HEK293 (cell line): ENCODE data around the gene RETREG2.
A peak's percentile ranks its signal among the peaks of the same experiment; 100 is the strongest.

Experiments
- CTCF ChIA-PET: fragments of 350-600 bp; formaldehyde crosslinking; extraction: SDS; loops from one replicate; lab custom pipeline; 2021; ENCODE audit warnings: antibody characterized with exemption; lab: Yijun Ruan, JAX
- POLR2A ChIA-PET: fragments of 300-600 bp; formaldehyde crosslinking; extraction: SDS; loops from one replicate; lab custom pipeline; 2020; ENCODE audit warnings: antibody characterized with exemption, inconsistent platforms; lab: Yijun Ruan, JAX
- H3K27ac ChIP-seq: fragments of 200-500 bp; sonication (Bioruptor generic); 2 replicates; pipeline ENCODE4 v1.5.1; 2014; ENCODE audit warnings: low read depth, low read length, control low read depth, inconsistent platforms; ENCODE audit errors: extremely low read depth
- H3K36me3 ChIP-seq, 2 experiments: fragments of 200-500 bp in 1 of 2; sonication (Bioruptor generic) in 1 of 2; 1 replicate in 1 of 2; 2 replicates in 1 of 2; pipeline ENCODE4 v1.5.1; 2014 to 2017; ENCODE audit warnings: inconsistent platforms in 2 of 2, low read length in 2 of 2; ENCODE audit not compliant: control insufficient read depth in 2 of 2, insufficient read depth in 1 of 2
- H3K4me1 ChIP-seq: fragments of 200-500 bp; sonication (Bioruptor generic); 2 replicates; pipeline ENCODE4 v1.5.1; 2014; ENCODE audit warnings: mild to moderate bottlenecking, low read length, inconsistent platforms; ENCODE audit not compliant: control insufficient read depth, insufficient read depth
- H3K4me3 ChIP-seq: 2 replicates; pipeline ENCODE4 v1.5.1; 2011; ENCODE audit warnings: low read depth, mild to moderate bottlenecking, control low read depth, low read length, moderate library complexity
- H3K9me3 ChIP-seq: fragments of 200-500 bp; sonication (Bioruptor generic); 2 replicates; pipeline ENCODE4 v1.5.1; 2014; ENCODE audit warnings: low read depth, low read length, inconsistent platforms; ENCODE audit not compliant: control insufficient read depth, insufficient read depth
- BCL11A ChIP-seq: fragments of 450-650 bp; formaldehyde crosslinking; IDR thresholded peaks from 2 replicates; pipeline ENCODE4 v1.5.1; 2016; ENCODE audit warnings: low read depth, missing biosample characterization, missing genetic modification characterization
- IKZF3 ChIP-seq: fragments of 450-650 bp; IDR thresholded peaks from 2 replicates; pipeline ENCODE4 v1.5.0; 2018; ENCODE audit warnings: missing biosample characterization, mild to moderate bottlenecking, missing genetic modification characterization, moderate library complexity
- KLF8 ChIP-seq: fragments of 450-650 bp; formaldehyde crosslinking; IDR thresholded peaks from 2 replicates; pipeline ENCODE4 v1.5.1; 2016; ENCODE audit warnings: missing biosample characterization, missing genetic modification characterization
- MZF1 ChIP-seq: fragments of 450-650 bp; formaldehyde crosslinking; IDR thresholded peaks from 2 replicates; pipeline ENCODE4 v1.5.1; 2017; ENCODE audit warnings: missing biosample characterization, missing genetic modification characterization, borderline replicate concordance
- PRDM1 ChIP-seq: fragments of 450-650 bp; formaldehyde crosslinking; IDR thresholded peaks from 2 replicates; pipeline ENCODE4; 2016; ENCODE audit warnings: missing biosample characterization, missing genetic modification characterization
- PRDM6 ChIP-seq: fragments of 450-650 bp; formaldehyde crosslinking; IDR thresholded peaks from 2 replicates; pipeline ENCODE4 v1.5.1; 2017; ENCODE audit warnings: missing biosample characterization, missing genetic modification characterization
- SP2 ChIP-seq: fragments of 450-650 bp; formaldehyde crosslinking; IDR thresholded peaks from 2 replicates; pipeline ENCODE4 v1.5.1; 2016; ENCODE audit warnings: missing biosample characterization, missing genetic modification characterization
- TRIM28 ChIP-seq: IDR thresholded peaks from 2 replicates; pipeline ENCODE4 v1.6.1; 2011; ENCODE audit warnings: low read length, control low read depth, borderline replicate concordance
- ZBTB17 ChIP-seq: fragments of 450-650 bp; formaldehyde crosslinking; IDR thresholded peaks from 2 replicates; pipeline ENCODE4 v1.5.1; 2016; ENCODE audit warnings: missing biosample characterization, missing genetic modification characterization
- ZEB2 ChIP-seq: fragments of 450-650 bp; formaldehyde crosslinking; IDR thresholded peaks from 2 replicates; pipeline ENCODE4 v1.5.1; 2016; ENCODE audit warnings: missing biosample characterization, missing genetic modification characterization
- ZNF214 ChIP-seq: fragments of 450-650 bp; formaldehyde crosslinking; IDR thresholded peaks from 2 replicates; pipeline ENCODE4 v1.5.1; 2017; ENCODE audit warnings: missing biosample characterization, mild to moderate bottlenecking, missing genetic modification characterization, borderline replicate concordance
- ZNF274 ChIP-seq, 2 experiments: fragments of 200-500 bp in 1 of 2; fragments of 450-650 bp in 1 of 2; sonication (Bioruptor generic) in 1 of 2; formaldehyde crosslinking in 1 of 2; IDR thresholded peaks; 2 replicates each; pipeline versions ENCODE4 v1.5.1 to v1.6.1; 2014 to 2016; ENCODE audit warnings: borderline replicate concordance in 1 of 2, inconsistent platforms in 1 of 2, low read length in 1 of 2, missing biosample characterization in 1 of 2, missing genetic modification characterization in 1 of 2
- ZNF292 ChIP-seq: fragments of 450-650 bp; formaldehyde crosslinking; IDR thresholded peaks from 2 replicates; pipeline ENCODE4 v1.5.1; 2016; ENCODE audit warnings: low read depth, missing biosample characterization, missing genetic modification characterization, borderline replicate concordance
- ZNF37A ChIP-seq: fragments of 450-650 bp; IDR thresholded peaks from 2 replicates; pipeline ENCODE4 v1.5.1; 2018; ENCODE audit warnings: missing biosample characterization, missing genetic modification characterization
- ZNF404 ChIP-seq: fragments of 450-650 bp; formaldehyde crosslinking; IDR thresholded peaks from 2 replicates; pipeline ENCODE4 v1.5.1; 2017; ENCODE audit warnings: missing biosample characterization, missing genetic modification characterization
- ZNF423 ChIP-seq: fragments of 450-650 bp; formaldehyde crosslinking; IDR thresholded peaks from 2 replicates; pipeline ENCODE4 v1.5.1; 2016; ENCODE audit warnings: missing biosample characterization, missing genetic modification characterization
- ZNF501 ChIP-seq: fragments of 450-650 bp; formaldehyde crosslinking; IDR thresholded peaks from 2 replicates; pipeline ENCODE4 v1.5.1; 2016; ENCODE audit warnings: missing biosample characterization, missing genetic modification characterization
- ZNF514 ChIP-seq: fragments of 450-650 bp; formaldehyde crosslinking; IDR thresholded peaks from 2 replicates; pipeline ENCODE4 v1.5.1; 2016; ENCODE audit warnings: missing biosample characterization, missing genetic modification characterization
- ZNF521 ChIP-seq: fragments of 450-650 bp; formaldehyde crosslinking; IDR thresholded peaks from 2 replicates; pipeline ENCODE4 v1.5.1; 2017; ENCODE audit warnings: missing biosample characterization, mild to moderate bottlenecking, missing genetic modification characterization
- ZNF558 ChIP-seq: fragments of 450-650 bp; formaldehyde crosslinking; IDR thresholded peaks from 2 replicates; pipeline ENCODE4 v1.5.1; 2016; ENCODE audit warnings: missing biosample characterization, missing genetic modification characterization
- ZNF623 ChIP-seq: fragments of 450-650 bp; formaldehyde crosslinking; IDR thresholded peaks from 2 replicates; pipeline ENCODE4 v1.5.1; 2016; ENCODE audit warnings: missing biosample characterization, missing genetic modification characterization
- ZNF704 ChIP-seq: fragments of 450-650 bp; formaldehyde crosslinking; IDR thresholded peaks from 2 replicates; pipeline ENCODE4 v1.5.1; 2016; ENCODE audit warnings: missing biosample characterization, missing genetic modification characterization
- ZNF707 ChIP-seq: fragments of 450-650 bp; formaldehyde crosslinking; IDR thresholded peaks from 2 replicates; pipeline ENCODE4 v1.5.1; 2016; ENCODE audit warnings: missing biosample characterization, missing genetic modification characterization
- ZNF768 ChIP-seq: fragments of 450-650 bp; formaldehyde crosslinking; IDR thresholded peaks from 2 replicates; pipeline ENCODE4 v1.5.1; 2018; ENCODE audit warnings: missing biosample characterization, mild to moderate bottlenecking, missing genetic modification characterization
- ZXDB ChIP-seq: fragments of 450-650 bp; formaldehyde crosslinking; IDR thresholded peaks from 2 replicates; pipeline ENCODE4 v1.5.1; 2016; ENCODE audit warnings: missing biosample characterization, missing genetic modification characterization

RETREG2 gene

GRCh38 chr2:219165058-219165911, 12.8 kb upstream of the RETREG2 start:
- CTCF ChIA-PET, result interaction anchor here (1.1 to 5.1 kb wide), 2 partner anchors 129 to 133 kb away, joined by 3 to 25 read pairs; no protein-coding TSS in a partner anchor
- H3K4me3 ChIP-seq, result no peak overlapping the region
- TF ChIP-seq ZNF514 (tag by site-specific recombination) (no peak), ZNF292 (tag by site-specific recombination) (no peak), MZF1 (no peak), ZEB2 (tag by site-specific recombination) (no peak), ZNF623 (tag by site-specific recombination) (peak; percentile 91)
- TF ChIP-seq, all 188 proteins: peak for 1
- peaks cover 3% of the 10 kb centered on the region; the same call in 1 of the 2 replicates for H3K4me1 ChIP-seq
- POLR2A ChIA-PET, result no interaction called here
- no peaks in the 10 kb centered on the region for H3K9me3 ChIP-seq
- no peaks in the 10 kb centered on the region for H3K36me3 ChIP-seq
- H3K27ac ChIP-seq, result no peak overlapping the region

GRCh38 chr2:219167997-219168396, 10.1 kb upstream of the RETREG2 start:
- POLR2A ChIA-PET, result interaction anchor here (0.6 kb wide), 1 partner anchor 259 kb away, joined by 4 read pairs; no protein-coding TSS in a partner anchor
- peaks cover 0 to 16% of the 10 kb centered on the region in 2 experiments; a peak in 1 of 3 replicates for H3K36me3 ChIP-seq
- TF ChIP-seq ZNF521 (tag by site-specific recombination) (no peak), ZNF214 (tag by site-specific recombination) (no peak), PRDM6 (tag by site-specific recombination) (no peak), PRDM1 (tag by site-specific recombination) (no peak), ZNF707 (no peak), ZBTB17 (tag by site-specific recombination) (no peak), ZNF768 (tag by site-specific recombination) (no peak), ZNF37A (tag by site-specific recombination) (no peak), TRIM28 (no peak), ZNF423 (no peak), ZNF558 (no peak), ZNF704 (tag by site-specific recombination) (no peak), BCL11A (tag by site-specific recombination) (no peak), ZXDB (no peak), SP2 (tag by site-specific recombination) (no peak), IKZF3 (no peak), ZNF404 (tag by site-specific recombination) (no peak), KLF8 (no peak), ZNF501 (tag by site-specific recombination) (no peak), ZNF274 (IDR thresholded peaks at IDR 0.05; ENCODE audit: low read length) (no peak), ZNF274 (tag by site-specific recombination; IDR thresholded peaks at IDR 0.05; ENCODE audit: borderline replicate concordance) (no peak)
- H3K4me1 ChIP-seq, result no peaks in the 10 kb centered on the region
- CTCF ChIA-PET, result interaction anchor here (0.5 to 0.6 kb wide), 2 partner anchors 127 to 645 kb away, joined by 3 read pairs; no protein-coding TSS in a partner anchor
- no peaks in the 10 kb centered on the region for H3K9me3 ChIP-seq
- no peak overlapping the region for H3K4me3 ChIP-seq
- no peak overlapping the region for H3K27ac ChIP-seq
